Measurements from ENCODE around the gene PLEKHA6. TPM values are rescaled to one million over a fixed set of nuclear protein-coding genes. Genes with fewer than 3 reads are reported as not detected.

PLEKHA6 gene
- total and polyA plus RNA-seq, 2 of the 8 experiments (the other 6 are each of a cell fraction or from before 2014, with no cell fraction given) = 4.8 to 20.2 TPM

GRCh38 chr1:204340081-204340889, 19.4 kb downstream of the PLEKHA6 start (continued):
- TF ChIP-seq TCF12 (IDR thresholded peaks at IDR 0.05; ENCODE audit: low read depth, low read length) = no peak
- TF ChIP-seq NRF1 (IDR thresholded peaks at IDR 0.05; ENCODE audit: low read depth, low read length) = no peak
- no peak for TF ChIP-seq POLR2A (IDR thresholded peaks at IDR 0.05; ENCODE audit: control extremely low read depth in 1 of 2, low read depth in 2 of 2, low read length in 2 of 2)
- TF ChIP-seq POU5F1 (IDR thresholded peaks at IDR 0.05; ENCODE audit: low read depth, low read length) = no peak
